NCI-H446 treated with DMSO at 0.1 percent for 48 hours (cell line): ENCODE results near the gene MARCHF11.

Experiments used
- DNase-seq: peaks from one replicate; lab custom pipeline; 2025; lab: John Stamatoyannopoulos, UW

The MARCHF11 gene

DNA sequence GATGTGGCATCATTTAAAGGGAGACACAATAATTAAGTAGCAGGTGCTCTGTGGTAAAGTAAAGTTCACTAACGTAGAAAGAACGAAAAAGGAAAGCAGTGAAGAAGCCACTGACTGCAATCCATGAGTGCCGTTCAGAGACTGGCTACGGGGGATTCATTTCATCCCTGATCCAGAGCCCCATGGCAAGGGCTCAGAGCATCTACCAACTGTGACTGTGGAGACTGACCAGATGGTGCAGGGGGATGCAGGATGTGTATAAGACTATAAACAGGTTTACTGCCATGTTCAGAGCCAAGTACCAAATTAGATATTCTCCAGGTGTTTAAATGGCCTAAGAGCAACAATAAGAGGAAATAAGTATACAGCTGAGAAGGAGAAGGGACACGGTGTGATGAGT is 47.7 kb downstream of the MARCHF11 start:
- no peak for DNase-seq

DNA sequence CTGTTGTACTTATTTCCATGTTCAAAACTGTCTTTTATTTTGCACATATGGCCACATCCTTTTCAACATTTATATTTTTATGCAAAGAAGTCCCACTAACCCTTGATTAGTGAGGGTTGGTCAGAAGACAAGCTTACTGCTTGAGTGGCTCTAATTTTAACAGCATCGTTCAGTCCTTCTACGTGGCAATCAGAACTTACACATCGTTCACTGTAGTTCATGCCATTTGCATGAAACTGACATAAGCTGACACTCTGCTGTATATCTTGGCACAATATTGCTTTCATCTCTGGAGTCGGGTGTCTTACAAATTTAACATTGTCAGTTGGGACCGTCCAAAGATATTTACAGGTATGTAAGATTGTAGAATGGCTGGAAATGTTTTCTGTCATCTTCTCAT is 50.6 kb downstream of the MARCHF11 start:
- no peak for DNase-seq

DNA sequence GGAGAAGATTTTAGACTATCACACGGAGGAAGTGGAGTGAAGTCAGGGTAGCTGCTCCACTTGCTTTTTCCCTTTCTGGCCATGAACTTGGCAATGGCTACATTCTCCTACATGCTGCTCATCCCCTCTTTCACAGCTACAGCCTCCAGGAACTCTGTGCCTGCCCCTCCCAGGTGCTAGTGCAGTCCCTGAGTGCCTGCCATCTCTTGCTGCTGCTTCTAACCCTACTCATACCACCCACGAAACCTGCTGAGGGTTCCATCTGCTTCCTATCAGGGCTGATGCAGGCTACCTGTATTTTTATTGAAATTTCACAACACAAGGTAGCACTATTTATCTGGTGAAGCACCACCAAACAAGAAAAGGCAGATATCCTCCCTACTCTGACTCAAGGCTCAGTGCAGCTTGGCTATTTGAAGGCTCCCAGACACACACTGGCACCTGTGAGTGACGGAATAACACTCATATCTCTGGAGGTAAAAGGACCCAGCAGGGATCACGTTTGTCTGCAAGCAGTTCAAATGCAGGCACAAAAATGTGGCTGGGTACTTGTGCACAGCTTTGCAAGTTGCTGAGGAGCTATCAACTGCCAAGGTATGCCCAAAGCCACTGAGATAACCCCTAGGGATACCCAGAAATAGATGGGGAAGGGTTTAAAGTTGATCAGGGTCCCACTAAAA is 51.6 kb downstream of the MARCHF11 start:
- DNase-seq = no peak

DNA sequence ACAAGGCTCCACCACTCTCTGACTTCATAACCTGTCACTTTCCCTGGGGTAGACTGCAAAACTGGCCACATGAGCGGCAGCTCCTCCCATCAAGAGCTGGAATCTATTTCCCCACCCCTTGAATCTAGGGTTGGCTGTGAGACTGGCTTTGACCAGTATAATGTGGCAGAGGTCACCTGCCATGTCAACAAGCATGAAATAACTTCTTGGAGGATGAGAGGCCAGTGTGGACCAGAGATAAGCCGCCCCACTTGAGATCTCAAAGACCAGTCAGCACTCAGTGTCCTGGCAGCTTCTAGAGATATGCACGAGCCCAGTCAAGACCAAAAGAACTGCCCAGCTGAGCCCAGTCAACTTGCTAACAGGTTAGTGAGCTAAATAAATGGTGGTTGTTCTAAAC is 59.0 kb downstream of the MARCHF11 start:
- no peak for DNase-seq

DNA sequence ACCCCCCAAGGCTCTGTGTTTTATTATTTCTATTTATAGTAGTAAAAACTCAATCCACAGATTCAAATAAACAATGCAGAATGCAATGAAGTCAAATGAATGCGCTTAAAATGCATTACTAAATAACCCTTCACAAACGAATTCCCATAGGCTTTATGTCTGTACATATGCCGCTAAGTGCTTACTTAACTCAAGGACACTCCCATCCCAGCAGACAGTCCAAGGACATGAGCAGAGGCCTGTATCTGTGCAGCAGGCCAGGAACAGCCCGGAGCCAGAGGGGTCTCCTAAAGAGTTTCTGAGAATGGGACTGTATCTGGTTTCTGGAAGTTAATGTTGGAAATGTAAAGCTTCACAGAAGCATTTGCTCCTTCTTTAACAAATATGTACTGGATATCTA is 59.8 kb downstream of the MARCHF11 start:
- no peak for DNase-seq

DNA sequence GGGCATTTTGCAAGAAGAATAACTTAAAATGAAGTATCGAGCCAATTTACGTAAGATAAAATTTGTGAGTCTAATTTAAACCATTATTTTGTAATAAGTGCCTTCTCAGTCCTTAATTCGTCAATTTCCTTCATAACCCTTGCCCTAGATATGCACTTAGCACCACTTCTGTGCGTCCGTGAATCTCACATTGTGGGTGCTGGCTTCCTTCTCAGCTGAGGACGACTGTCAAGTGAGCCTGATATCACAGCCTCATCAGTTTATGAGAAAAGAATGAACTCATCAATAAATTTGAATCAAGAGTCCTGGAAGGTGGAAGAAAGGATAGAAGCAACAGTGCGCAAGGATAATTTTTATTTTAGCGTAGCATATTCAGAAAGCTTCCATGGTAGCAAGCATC is 64.5 kb downstream of the MARCHF11 start:
- DNase-seq = no peak

DNA sequence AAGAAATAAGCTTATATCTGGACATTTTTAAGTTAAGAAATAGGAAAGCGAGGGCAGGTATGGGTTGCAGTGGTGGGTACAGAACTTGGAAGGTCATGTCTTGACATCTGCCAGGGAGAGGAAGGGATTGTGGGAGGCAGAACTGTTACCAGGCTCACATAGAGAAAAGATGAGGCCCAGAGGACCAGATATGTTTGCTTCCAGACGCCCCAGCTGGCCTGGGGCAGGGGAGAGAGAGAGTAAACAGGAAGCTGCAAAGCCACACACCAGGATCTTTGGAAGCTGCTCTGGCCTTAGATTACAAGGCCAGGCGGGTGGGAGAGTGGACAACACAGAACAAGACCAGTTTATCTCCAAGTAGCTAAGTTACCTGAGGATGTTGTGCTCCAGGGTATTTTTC is 71.2 kb downstream of the MARCHF11 start:
- DNase-seq = no peak

DNA sequence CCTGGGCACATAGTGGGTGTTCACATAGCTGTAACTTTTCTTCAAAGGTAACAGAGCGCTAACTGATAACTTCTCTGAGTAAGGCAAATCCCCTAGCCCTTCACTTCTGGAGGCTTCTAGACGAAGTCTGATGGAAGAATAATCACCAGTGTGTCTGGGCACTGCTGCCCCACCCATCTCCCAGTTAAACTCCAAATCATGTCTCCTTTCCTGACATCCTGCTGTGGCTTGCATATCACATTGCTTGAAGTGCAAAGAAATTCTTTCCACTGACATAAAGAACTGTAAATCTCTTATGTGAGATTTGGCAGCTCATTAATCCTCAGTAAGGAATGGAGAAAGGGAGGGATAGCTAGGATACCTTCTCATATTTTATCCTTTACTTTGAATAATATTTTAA is 74.6 kb downstream of the MARCHF11 start:
- DNase-seq = no peak

DNA sequence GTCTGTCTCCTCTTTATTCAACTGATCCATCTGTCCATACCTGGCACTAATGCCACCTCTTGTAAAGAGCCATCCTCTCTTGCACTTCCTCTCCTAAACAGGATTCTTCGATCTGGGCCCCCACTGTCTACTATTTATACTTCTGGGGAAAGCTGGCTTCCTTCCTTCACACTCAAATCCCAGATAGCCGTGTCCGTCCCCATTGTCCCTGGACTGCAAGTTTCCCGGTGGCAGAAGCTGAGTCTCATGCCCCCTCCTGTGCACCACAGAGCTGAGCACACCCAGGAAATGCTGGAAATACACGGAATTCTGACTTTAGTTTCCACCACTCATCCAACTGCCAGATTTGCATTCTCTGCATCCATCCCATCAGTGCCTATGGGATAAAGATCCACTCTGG is 84.0 kb downstream of the MARCHF11 start:
- DNase-seq = no peak

DNA sequence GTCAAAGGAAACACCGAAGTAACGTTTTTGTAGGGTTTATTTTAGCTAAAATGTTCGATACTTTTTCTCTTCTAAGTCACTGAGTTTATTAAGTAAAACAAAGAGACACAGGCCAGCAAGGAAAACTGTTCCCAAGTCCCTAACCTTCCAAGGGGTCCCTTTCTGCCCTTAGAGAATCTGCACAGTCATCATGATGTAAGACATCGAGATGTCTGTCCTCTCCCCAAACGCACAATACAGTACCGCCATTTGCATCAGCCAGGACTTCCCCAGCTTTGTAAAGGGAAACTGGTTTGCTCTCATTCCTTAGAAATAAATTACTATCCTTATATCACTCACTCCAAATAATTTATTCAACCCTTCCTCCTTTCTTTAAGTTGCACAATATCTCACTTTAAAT is 89.3 kb downstream of the MARCHF11 start:
- DNase-seq = no peak

DNA sequence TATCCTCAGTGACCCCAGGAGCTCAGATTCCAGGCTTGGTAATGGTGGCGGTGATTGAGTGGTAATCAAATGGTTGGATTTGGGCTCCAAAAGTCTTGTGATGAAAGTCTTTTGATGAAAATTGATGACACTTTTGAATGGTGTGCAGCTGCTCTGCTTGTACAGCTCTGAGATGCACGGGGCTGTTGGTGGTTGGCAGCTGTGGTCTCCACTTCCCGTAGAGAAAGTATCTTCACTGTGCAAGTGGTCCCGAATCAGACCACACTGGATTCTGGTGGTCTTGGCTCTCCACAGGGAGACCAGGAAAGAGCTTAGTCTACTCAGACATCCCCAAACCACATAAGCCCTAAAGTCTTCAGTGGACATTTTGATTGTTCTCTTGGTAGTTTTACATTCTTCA is 96.6 kb downstream of the MARCHF11 start:
- DNase-seq = no peak

DNA sequence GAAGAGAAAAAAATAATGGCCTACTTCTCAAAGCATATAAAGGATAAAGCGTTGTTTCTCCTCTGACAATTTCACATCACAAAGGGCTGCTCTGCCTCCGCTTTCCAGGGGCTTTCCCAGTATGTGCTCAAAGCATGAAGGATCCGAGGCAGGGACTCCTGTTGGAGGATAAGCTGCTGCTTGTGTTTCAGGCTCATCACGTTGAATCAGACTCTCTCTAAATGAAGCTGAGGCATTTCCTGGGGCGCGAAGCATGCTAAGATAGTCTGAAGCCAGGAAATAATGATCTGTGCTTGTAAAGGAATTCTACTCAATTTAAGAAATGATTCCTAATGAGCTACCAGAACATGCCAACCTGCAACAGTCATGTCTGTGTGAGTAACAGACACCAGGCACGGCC is 97.5 kb downstream of the MARCHF11 start:
- no peak for DNase-seq

DNA sequence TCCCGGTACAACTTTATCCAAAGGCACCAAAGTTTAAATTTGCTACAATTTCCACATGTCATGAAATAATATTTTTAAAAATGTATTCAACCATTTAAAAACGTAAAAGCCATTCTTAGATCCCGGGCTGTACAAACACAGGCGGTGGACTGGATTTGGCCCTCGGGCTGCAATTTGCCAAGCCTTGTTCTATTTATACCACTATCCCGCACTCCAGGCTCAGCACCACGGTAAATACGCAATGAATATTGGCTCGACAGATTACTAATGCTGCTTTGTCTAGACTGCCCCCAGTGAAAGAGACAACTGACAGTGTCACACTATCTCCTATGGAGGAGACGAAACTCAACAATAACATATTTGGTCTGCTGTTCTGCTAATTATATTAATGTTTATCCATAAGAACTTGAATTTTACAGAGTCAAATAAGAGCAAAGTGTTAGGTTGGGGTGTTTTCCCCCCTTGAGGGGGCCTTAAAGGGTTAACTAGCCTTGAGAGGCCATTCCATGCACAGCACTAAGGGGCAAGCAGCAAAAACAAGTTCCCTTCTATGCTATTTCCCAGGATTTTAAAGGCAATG is 98.1 kb downstream of the MARCHF11 start:
- DNase-seq = no peak

DNA sequence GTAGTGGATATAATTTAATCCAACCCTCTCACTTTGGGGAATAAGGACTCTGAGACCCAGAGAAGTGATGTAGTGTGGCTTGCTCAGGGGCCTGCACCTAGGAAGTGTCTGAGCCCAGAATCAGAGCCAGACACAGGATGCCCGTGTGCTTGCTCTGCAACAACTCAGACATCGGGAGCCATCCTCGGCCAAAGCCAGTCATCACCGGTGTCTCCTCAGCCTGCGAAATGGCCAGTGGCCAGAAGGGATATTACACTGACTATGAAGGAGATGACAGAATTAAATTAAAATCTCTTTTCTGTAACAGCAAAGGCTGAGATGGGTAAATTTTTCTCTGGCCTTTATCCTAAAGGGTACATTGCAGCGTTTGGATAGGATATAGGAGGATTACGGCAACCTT is 102.9 kb downstream of the MARCHF11 start:
- DNase-seq = no peak

DNA sequence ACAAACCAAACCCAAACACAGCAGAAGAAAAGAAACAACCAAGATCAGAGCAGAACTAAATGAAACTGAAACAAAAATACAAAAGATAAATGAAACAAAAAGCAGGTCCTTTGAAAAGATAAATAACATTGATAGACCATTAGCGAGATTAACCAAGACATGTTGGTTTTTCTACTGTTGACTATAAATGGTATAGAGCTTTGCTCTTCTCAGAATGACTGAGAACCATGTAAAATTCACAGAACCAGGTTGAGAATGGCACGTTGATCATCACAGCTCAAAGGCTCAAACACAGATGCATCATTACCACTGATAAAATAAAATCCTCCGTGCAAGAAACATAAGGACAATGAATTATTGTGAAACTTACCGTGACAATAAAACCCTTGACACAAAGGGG is 105.2 kb downstream of the MARCHF11 start:
- no peak for DNase-seq

DNA sequence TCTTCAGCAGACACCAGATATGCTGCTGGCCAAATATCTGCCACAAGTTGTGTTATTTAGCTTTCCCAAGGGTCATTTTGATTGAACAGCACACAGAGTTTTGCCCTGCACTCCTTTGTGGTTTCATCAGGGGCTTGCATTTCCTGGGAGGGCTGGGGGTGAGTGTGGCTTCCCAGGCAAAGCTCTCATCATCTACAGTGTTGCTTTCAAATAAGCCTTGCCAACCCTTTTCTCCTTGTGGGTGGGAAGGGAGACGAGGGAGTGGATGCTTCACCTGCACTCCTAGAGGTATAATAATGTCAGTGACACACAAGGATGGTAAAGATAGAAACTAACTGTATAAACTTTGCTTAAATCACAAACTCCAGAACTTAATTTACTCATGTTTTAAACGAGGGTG is 107.0 kb downstream of the MARCHF11 start:
- no peak for DNase-seq

DNA sequence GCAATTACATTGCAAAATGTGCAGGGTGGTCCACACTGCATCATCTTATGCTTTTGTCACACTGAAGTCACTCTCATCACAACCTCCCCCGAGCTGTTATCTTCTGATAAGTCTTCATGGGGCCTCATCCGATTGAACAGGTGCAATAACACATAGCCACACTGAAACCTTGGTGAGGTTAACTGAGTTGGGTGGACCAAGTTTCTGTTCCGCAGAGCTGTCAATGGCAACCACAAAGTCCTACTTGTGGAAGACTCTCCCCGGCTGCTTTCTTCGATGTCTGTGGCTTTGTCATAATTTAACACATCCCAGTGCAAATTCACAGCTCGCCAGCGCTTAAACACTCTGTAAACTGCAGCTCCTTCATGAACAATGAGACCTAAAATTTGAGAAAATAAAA is 112.2 kb downstream of the MARCHF11 start:
- no peak for DNase-seq

DNA sequence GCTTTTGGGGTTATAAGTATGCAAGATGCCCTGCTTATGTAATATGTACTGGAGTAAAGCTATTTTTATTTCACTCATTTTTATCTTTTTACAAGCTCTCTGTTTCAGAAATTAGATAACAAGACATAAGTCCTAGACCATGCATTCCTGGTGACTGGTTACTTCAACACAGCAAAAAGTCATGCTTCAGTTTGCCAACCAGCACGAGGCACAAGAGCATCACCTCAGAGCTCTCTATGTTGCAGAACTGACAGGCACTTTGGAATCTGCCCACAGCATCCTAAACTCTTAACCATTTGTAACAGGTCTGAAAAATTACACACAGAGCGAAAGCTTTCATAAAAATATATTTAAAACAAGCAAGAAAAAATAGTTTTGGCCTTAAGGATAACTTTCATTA is 112.8 kb downstream of the MARCHF11 start:
- DNase-seq = no peak

DNA sequence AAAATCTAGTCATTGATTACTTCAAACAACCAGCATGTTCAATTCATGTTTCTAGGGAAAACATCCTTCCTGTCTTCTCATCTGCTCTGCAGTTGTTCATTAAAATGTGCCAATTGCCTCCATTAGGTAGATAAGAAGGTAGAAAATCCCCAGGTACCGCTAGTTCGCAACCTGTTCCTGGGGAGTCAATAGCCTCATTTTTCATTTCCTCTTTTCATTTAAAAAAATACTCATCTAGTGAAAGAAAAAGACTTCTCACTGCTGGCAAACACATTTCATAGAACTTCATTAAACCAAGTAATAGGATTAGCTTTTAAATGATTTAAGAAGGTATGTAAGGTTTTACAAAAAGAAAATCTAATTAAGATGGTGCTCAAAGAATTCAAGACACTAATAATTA is 113.3 kb downstream of the MARCHF11 start:
- no peak for DNase-seq

DNA sequence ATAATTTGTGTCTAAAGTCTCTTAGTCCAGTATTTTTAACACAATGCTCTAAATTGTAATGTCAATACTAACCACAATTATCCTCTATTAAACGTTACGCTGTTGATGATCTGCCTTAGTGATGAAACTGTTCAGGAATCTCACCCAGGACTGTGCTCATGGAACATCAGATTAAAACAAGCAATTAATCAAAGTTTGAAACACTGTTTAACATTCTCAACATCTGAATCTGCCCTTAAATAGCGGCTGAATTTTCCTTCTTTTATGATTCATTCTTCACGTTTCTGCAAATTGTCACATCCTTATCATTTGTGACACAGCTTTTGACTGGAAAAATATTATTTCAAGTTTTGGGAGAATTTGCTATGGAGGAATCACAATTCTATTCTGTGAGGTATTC is 113.8 kb downstream of the MARCHF11 start:
- DNase-seq = no peak

DNA sequence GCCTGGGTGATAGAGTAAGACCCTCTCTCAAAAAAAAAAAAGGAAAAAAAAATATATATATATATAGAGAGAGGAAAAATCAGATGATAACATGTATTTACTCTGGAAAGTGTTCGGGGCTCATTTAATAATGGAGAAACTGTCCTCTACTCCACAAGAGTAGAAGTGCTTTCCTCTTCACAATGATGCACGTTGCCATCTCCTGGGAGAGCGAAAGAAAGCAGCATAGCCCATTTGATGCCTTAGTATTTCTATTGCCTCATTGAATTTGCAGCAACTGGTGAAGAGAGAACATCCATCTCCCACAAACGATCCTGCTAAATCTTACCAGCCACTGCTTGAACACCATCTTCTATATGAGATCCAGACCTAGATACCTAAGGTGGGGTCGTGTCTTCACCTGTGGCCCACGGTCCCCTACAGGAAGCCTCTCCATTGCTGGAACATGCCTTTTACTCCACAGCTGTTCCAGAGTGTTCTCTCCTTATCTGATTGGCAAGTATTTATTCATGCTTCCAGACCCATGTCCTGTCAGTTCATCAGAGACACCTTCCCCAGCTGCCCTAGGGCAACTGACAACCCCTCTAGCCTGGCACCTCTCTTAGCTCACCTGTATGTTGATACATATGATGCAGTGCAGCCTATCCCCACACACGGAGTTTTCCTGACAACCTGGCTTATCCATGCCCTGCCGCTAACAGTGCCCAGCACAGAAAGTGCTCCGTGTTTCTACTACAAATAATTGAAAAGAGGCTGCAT is 115.3 kb downstream of the MARCHF11 start:
- DNase-seq = no peak

DNA sequence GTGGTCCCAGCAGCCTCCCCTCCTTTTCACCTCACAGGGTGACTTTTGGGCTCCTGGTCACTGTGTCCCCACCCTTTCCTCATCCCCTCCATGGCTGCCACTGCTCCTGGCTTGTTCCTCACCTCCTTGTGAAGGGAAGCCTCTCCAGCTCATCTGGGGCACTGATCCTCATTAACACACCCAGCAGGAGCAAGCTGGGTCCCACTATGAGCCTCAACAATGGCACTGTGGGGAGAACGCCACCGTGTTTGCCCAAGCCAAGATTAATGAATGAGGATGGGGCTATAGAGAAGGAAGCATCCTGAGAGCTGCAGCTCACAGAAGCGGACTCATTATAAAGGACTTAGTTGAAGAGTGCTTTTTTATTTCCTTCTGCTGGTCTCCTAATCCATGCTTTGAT is 118.4 kb downstream of the MARCHF11 start:
- no peak for DNase-seq

DNA sequence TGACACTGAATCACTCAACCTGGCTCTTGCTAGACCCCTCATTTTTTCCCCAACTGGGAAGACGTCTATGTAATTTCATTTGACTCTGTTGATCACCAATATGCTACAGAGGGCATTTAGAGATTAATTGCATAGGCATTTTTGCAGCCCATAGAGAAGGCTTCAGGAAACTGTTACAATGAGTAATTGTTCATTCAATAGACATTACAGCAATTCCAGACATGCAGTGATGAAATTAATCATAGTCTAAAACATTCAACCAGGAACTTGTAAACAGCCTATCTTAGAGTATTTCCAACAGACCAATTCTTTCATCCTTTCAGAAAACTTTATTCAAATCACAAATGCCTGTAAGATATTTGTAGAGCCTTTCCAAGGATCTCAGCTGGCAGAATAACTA is 122.3 kb downstream of the MARCHF11 start:
- DNase-seq = no peak
